ENCODE data around the gene MLC1. TPM values are rescaled to one million over a fixed set of nuclear protein-coding genes. Genes with fewer than 3 reads are reported as not detected.

MLC1 gene
- total and polyA plus RNA-seq, 8 donors, result 0.39 to 3.0 (median 2.1) TPM

- no peak for ATAC-seq
- no peak for TF ChIP-seq CTCF (IDR thresholded peaks at IDR 0.05)
- no peak overlapping the region for H3K27ac ChIP-seq
Observed at GRCh38 chr22:50078761-50079160, 6.5 kb downstream of the MLC1 start.

DNA sequence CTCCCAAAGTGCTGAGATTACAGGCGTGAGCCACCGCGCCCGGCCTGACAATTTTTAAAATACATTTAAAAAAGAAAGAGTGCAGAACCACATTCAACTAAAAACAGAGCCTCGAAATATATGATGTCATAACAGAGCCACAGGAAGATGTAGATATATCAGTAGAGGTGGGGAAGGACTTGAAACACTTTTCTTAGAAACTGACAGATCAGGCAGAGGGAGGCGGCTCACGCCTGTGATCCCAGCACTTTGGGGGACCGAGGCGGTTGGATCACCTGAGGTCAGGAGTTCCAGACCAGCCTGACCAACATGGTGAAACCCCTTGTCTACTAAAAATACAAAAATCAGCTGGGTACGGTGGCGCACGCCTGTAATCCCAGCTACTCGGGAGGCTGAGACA lies 7.0 kb downstream of the MLC1 start:
- Histone ChIP-seq H3K27me3 (peaks cover 0 to 29% of the 10 kb centered on the region in 2 donors), H3K4me3 (no peak overlapping the region), H3K4me1 (no peaks in the 10 kb centered on the region), H3K9me3 (no peaks in the 10 kb centered on the region), H3K36me3 (no peaks in the 10 kb centered on the region), H3K27ac (no peak overlapping the region)
- intact Hi-C loops (cut with DNase I), result no loop called here
- no peak for ATAC-seq
- TF ChIP-seq CTCF (IDR thresholded peaks at IDR 0.05), result no peak
- DNase-seq, result no peak

More at GRCh38 chr22:50078761-50079160, 6.5 kb downstream of the MLC1 start:
- Histone ChIP-seq H3K9me3 (no peaks in the 10 kb centered on the region), H3K27me3 (peaks cover 0 to 34% of the 10 kb centered on the region in 2 donors), H3K36me3 (no peaks in the 10 kb centered on the region), H3K4me1 (no peaks in the 10 kb centered on the region), H3K4me3 (no peak overlapping the region)
- intact Hi-C loops (cut with DNase I), result no loop called here
- DNase-seq, result no peak

- intact Hi-C loops (cut with DNase I), result no loop called here
- Histone ChIP-seq H3K27me3 (peaks cover 0 to 16% of the 10 kb centered on the region in 2 donors), H3K4me1 (no peaks in the 10 kb centered on the region), H3K9me3 (no peaks in the 10 kb centered on the region), H3K4me3 (no peak overlapping the region), H3K36me3 (no peaks in the 10 kb centered on the region), H3K27ac (no peak overlapping the region)
- DNase-seq (peak in 1 of 4 donors; percentile 70), ATAC-seq (no peak)
- TF ChIP-seq CTCF (IDR thresholded peaks at IDR 0.05), result no peak
Observed at GRCh38 chr22:50076646-50077535, 8.3 kb downstream of the MLC1 start.

DNA sequence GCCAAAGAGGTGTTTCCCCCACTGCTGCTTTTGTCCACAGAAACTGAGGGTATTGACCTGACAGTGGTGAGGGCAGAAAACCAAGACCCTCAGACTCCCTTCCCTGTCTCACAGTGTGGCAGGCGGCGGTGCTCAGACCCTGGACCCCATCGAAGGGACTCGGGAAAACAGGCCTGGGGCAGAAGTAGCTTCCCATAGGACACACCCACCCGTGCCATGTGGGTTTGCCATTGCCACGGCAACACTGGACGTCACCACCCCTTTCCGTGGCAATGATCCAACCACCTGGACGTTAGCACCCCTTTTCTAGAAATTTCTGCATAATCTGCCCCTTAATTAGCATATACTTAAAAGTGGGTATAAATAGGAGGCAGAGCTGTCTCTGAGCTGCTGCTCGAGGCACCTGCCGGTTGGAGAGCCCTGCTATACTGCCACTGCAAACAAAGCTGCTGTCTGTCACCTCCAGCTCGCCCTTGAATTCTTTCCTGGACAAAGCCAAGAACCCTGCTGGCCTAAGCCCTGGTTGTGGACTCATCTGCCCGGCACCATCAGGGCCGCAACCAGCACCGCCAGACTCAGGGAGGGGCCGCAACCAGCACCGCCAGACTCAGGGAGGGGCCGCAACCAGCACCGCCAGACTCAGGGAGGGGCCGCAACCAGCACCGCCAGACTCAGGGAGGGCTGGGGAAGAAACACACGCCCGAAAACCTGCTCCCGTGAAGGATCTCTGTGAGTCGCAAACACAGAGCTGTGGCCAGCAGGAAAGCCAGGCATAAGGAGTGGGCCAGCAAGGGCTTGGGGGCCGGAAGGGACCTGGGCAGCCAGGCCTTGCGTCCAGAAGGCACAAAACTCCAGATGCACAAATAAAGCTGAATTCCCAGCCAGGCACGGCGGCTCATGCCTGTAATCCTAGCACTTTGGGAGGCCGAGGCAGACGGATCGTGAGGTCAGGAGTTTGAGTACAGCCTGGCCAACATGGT lies 10.4 kb downstream of the MLC1 start:
- TF ChIP-seq CTCF (IDR thresholded peaks at IDR 0.05), result no peak

More for the DNA sequence above, 10.4 kb downstream of the MLC1 start:
- Histone ChIP-seq H3K9me3 (no peaks in the 10 kb centered on the region), H3K4me3 (no peak overlapping the region), H3K4me1 (no peaks in the 10 kb centered on the region), H3K27ac (no peak overlapping the region), H3K27me3 (peaks cover 0 to 3% of the 10 kb centered on the region in 2 donors), H3K36me3 (no peaks in the 10 kb centered on the region)
- peak; percentile 15 for ATAC-seq
- intact Hi-C loops (cut with DNase I), result no loop called here
- no peak for DNase-seq

All from left lung (tissue), 10 donors.